Mucosa of descending colon (tissue), 3 donors: ENCODE data around the gene ADARB1. TPM values are rescaled to one million over a fixed set of nuclear protein-coding genes. Genes with fewer than 3 reads are reported as not detected.

Experiments used
- ATAC-seq: fragments of 200-7000 bp; cut with Tn5 transposase; one replicate; pipeline ENCODE4 v1.9.1; 2020; ENCODE audit warnings: mild to moderate bottlenecking, moderate library complexity
- DNase-seq, 3 donors: peaks; one replicate each; pipeline ENCODE4 v3.0.0-alpha.2; 2020
- H3K36me3 ChIP-seq: fragments of 200-600 bp; one replicate; pipeline ENCODE4 v1.8.0; 2021; ENCODE audit warnings: low read depth, mild to moderate bottlenecking
- H3K4me1 ChIP-seq: fragments of 200-600 bp; one replicate; pipeline ENCODE4 v1.8.0; 2021; ENCODE audit warnings: low read depth, mild to moderate bottlenecking
- H3K4me3 ChIP-seq: fragments of 200-600 bp; one replicate; pipeline ENCODE4 v1.8.0; 2021; ENCODE audit warnings: mild to moderate bottlenecking
- H3K9me3 ChIP-seq: fragments of 200-600 bp; one replicate; pipeline ENCODE4 v1.8.0; 2021; ENCODE audit warnings: mild to moderate bottlenecking
- intact Hi-C, 2 donors: fragments of 100-400 bp; cut with DNase I in 1 of 2; cut with micrococcal nuclease in 1 of 2; formaldehyde crosslinking; loops; one replicate each; pipeline versions ENCODE4 v1.11.0 to v1.11.1; 2022; cut with DNase I, micrococcal nuclease
- total RNA-seq, 3 donors: library from RNA; stranded (reverse); fragmentation: NEBNext Ultra II Directional in 2 of 3; extraction: Animal tissue kit (Norgen Biotek cat#: 25700) in 2 of 3; gene quantifications; one replicate each; pipeline versions ENCODE4 v1.2.1 to v1.2.4, GENCODE V29; 2021 to 2023
- TF ChIP-seq, protein P1 (sequence below): fragments of 200-600 bp; IDR thresholded peaks from one replicate; pipeline ENCODE4 v1.8.0; 2022; ENCODE audit warnings: antibody characterized with exemption, mild to moderate bottlenecking
- donor health status: DM: no; HTN: no; CAD: no; lungs with moderate emphysema.
- donor health status: DM: no; HTN: no; CAD: no.
- donor health status: DM: no; HTN: yes; CAD: no.

The ADARB1 gene
- total RNA-seq, 3 donors from 2014 or later = 5.4 to 91.2 (median 8.8) TPM

DNA sequence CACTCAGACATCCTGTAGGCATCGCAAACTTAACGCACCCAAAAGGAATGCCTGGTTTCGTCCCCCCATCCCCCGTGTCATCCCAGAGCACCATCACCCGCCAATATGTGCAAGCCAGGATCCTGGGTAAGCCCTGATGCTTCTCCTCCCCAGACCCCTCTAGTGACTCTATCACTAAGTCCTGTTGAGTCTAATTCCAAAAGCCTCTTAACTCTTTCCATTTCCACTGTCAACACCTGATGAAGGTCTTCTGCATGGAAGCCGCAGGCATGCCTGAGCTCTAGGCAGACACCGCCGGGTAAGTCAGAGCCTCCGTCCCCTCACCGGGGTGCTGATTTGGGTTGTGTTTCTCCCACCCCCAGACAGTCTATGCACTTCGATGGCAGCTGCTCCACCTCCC, 5.3 kb upstream of the ADARB1 start:
- intact Hi-C loops = no loop called here
- no peak for DNase-seq
- ATAC-seq = no peak
- H3K9me3 ChIP-seq = no peaks in the 10 kb centered on the region
- no peak overlapping the region for H3K4me3 ChIP-seq
- TF ChIP-seq, protein P1, sequence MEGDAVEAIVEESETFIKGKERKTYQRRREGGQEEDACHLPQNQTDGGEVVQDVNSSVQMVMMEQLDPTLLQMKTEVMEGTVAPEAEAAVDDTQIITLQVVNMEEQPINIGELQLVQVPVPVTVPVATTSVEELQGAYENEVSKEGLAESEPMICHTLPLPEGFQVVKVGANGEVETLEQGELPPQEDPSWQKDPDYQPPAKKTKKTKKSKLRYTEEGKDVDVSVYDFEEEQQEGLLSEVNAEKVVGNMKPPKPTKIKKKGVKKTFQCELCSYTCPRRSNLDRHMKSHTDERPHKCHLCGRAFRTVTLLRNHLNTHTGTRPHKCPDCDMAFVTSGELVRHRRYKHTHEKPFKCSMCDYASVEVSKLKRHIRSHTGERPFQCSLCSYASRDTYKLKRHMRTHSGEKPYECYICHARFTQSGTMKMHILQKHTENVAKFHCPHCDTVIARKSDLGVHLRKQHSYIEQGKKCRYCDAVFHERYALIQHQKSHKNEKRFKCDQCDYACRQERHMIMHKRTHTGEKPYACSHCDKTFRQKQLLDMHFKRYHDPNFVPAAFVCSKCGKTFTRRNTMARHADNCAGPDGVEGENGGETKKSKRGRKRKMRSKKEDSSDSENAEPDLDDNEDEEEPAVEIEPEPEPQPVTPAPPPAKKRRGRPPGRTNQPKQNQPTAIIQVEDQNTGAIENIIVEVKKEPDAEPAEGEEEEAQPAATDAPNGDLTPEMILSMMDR = no peak
- peaks cover 6% of the 10 kb centered on the region for H3K4me1 ChIP-seq
- H3K36me3 ChIP-seq = no peaks in the 10 kb centered on the region

DNA sequence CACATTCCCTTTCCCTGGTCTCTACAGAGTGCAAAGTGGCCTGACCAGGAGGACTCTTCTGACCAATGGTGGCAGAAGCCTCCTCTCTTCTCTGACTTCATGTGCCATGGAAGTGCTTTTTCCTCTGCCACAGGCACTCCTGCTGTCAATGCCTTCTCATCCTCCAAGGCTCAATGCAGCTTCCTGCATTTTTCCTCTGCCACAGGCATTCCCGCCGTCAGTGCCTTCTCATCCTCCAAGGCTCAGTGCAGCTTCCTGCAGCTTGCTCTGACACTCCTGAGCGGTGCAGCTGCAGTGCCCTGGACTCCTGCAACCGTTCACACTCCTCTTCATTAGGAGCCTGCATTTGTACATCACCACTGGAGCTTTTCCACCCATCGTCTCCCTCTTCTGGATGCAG, 4.7 kb upstream of the ADARB1 start:
- DNase-seq = no peak
- ATAC-seq = no peak
- Histone ChIP-seq H3K4me3 (no peak overlapping the region), H3K36me3 (no peaks in the 10 kb centered on the region), H3K4me1 (peaks cover 6% of the 10 kb centered on the region), H3K9me3 (no peaks in the 10 kb centered on the region)
- TF ChIP-seq, protein P1 = no peak
- intact Hi-C loops = no loop called here

DNA sequence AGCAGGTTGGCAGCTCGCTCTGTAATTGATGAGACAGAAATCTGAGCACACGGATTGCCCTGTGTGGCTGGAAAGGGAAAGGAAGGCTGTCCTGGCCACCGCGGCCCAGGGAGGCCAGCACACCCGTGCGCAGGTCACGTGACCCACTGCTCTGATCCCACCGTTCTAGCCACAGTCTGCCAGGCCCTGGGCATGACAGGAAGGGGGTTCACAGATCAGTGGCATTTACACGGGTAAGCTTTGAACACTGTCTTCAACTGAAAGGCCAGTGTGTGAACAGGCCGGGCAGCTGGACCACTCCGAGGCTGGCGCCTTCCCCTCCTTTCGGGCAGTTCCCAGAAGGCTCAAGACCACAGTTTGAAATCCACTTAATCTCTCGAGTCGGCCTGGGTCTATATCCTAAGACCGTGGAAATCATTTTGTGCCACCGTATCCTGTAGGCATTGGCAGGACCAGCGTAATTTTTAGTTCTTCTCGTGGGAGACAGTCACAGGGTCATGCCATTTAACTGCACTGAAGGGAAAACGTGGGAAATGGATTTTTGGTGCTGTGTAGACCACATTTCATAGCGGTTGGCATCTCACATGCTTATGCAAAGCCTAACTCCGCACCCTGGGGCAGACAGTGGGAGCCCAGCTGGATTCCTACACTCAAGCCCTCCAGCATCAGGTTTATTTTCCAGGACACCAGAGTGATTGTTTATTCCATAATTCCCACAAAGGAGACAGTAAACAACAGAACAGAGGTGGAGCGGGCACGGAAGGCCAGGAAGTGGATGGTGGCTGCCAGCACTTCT, 3.1 kb upstream of the ADARB1 start:
- H3K4me1 ChIP-seq = peaks cover 11% of the 10 kb centered on the region
- no peaks in the 10 kb centered on the region for H3K9me3 ChIP-seq
- ATAC-seq (no peak), DNase-seq (no peak)
- TF ChIP-seq, protein P1 = no peak
- intact Hi-C loops = no loop called here
- no peak overlapping the region for H3K4me3 ChIP-seq
- no peaks in the 10 kb centered on the region for H3K36me3 ChIP-seq

DNA sequence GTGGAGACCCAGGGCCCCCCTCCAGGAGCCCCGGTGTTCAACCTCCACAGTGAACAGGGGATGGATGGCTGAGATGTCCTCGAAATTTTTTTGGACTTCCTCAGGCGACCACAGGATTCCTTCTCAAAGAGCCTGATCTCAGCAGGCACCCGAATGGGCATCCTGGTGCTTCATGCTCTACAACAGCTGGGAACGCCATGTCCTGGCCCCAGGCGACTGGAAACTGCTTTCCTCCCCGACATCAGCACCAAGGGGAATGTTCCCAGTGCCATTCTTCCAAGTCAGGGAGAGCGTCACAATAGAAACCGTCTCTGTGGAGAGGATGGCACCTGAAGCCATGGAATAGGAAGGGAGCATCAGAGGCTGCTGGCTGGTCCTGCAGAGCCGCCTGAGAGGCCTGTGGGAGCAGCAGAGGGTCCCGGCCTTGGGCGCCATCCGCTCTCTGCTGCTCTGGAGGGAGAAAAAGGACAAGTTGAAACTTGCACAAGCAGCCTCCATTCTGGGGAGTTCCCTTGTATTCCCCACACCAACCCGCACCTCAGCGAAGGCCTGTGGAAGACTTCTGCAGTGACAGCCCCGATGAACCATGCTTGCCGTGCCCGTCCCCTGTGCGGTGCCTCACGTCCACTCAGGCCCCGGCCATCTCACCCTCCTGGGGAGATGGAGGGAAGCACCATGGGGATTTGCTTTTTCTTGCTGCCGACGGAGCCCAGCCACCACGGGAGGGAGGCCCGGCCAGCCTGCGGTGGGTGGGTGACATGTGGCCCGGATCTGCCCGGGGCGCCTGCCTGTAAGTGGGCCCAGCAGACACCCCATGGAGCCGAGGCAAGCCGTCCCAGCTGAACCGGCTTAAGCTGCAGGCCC, 2.3 kb upstream of the ADARB1 start:
- H3K4me1 ChIP-seq = peaks cover 11% of the 10 kb centered on the region
- H3K36me3 ChIP-seq = no peaks in the 10 kb centered on the region
- TF ChIP-seq, protein P1 = no peak
- no peaks in the 10 kb centered on the region for H3K9me3 ChIP-seq
- no peak overlapping the region for H3K4me3 ChIP-seq
- intact Hi-C loops = no loop called here
- DNase-seq (no peak), ATAC-seq (no peak)

DNA sequence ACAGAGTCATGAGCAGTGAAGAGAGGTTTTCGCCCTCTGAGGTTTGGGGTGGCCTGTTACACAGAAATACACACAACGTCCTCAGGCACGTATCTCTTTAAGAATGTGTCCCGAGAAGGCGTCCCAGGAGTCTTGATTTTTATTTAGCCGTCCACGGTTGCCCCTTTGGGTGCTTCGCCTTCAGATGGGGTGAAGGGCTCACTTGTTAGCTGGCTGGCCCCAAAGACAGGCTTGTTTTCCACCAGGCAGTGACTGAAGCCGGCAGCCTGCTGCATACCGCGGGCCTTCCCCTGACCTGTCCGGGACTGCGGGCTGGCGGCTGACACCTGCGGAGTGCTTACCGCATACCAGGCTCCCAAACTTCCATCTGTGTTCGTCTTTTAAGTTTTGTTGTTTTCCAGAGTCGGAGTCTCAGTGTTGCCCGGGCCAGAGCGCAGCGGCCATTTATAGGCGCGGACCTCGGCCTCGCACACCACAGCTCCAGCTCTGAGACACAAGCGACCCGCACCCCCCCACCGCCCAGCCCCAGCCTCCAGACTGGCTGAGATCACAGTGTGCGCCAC, 1.6 kb upstream of the ADARB1 start:
- H3K36me3 ChIP-seq = no peaks in the 10 kb centered on the region
- TF ChIP-seq, protein P1 = no peak
- H3K9me3 ChIP-seq = no peaks in the 10 kb centered on the region
- no peak for DNase-seq
- ATAC-seq = no peak
- intact Hi-C loops = no loop called here
- peaks cover 11% of the 10 kb centered on the region for H3K4me1 ChIP-seq
- H3K4me3 ChIP-seq = no peak overlapping the region
